Measurements from ENCODE around the gene SUCLG2.

DNA sequence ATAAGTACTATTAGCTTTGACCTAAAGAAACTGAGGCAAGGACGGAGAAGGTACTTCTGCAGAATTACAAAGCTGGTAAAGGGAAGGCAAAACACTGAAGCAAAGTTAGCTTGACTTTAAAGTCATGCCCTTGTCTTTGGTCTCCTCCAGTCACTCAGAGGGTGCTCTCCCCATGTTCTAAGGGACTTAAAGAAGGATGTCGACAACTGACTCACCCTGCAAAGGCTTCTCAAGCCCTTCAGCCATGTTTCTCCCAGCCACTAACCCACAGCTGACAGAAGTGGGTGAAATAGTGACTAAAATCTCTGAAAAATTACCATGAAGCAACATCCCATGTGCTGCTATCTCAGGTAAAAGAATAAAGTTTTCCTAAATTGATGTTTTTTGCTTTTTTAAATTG, 46.4 kb downstream of the SUCLG2 start:
- TF ChIP-seq, protein P1, sequence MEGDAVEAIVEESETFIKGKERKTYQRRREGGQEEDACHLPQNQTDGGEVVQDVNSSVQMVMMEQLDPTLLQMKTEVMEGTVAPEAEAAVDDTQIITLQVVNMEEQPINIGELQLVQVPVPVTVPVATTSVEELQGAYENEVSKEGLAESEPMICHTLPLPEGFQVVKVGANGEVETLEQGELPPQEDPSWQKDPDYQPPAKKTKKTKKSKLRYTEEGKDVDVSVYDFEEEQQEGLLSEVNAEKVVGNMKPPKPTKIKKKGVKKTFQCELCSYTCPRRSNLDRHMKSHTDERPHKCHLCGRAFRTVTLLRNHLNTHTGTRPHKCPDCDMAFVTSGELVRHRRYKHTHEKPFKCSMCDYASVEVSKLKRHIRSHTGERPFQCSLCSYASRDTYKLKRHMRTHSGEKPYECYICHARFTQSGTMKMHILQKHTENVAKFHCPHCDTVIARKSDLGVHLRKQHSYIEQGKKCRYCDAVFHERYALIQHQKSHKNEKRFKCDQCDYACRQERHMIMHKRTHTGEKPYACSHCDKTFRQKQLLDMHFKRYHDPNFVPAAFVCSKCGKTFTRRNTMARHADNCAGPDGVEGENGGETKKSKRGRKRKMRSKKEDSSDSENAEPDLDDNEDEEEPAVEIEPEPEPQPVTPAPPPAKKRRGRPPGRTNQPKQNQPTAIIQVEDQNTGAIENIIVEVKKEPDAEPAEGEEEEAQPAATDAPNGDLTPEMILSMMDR (IDR thresholded peaks at IDR 0.05), result no peak
- TF ChIP-seq POLR2A (IDR thresholded peaks at IDR 0.05) (no peak), EP300 (IDR thresholded peaks at IDR 0.05) (no peak)
